HCEC 1CT (cell line): ENCODE results near the gene TRMT61A.

ENCODE experiments used
- DNase-seq: peaks from one replicate; pipeline ENCODE4 v3.0.0-alpha.2; 2017

Gene TRMT61A

DNA sequence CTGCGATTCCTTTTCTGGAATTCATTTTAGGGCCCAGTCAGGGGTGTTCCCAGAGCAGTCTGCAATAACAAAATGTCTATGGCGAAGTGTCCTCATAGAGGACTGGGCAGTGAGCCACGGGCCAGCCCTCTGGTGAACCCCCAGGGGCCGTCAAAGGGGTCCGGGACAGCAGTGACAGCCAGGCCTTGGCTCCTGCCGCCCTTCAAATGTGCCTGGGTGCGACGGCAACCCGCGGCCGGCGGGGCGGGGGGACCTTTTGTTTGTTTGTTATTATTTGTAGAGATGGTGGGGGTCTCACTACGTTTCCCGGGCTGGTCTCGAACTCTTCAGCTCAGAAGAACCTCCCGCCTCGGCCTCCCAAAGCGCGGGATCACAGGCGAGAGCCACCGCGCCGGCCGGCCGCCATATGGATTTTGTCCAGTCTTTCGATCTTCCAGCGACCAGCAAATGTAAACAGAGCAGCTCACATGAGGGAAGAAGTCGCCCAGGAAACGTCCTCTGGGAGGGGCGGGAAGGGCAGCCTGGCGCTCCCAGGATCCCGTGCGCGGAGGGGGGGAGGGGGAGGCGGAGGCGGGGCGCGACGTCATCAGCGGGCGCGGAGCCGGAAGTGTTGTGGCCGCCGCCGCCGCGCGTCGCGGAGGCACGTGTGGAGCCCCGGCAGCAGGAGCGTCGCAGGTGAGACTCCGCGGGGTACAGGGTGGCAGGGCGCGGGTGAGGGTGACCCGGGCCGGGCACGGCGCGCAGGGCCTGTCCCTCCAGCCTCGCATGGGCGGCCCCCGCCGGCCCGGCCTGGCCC is at the start of gene TRMT61A:
TRMT61A (plus strand) TSS at position 610 of the 796 bp plus-strand sequence. CDS start 783 bp downstream, outside the sequence.
- DNase-seq = peak; percentile 94

DNA sequence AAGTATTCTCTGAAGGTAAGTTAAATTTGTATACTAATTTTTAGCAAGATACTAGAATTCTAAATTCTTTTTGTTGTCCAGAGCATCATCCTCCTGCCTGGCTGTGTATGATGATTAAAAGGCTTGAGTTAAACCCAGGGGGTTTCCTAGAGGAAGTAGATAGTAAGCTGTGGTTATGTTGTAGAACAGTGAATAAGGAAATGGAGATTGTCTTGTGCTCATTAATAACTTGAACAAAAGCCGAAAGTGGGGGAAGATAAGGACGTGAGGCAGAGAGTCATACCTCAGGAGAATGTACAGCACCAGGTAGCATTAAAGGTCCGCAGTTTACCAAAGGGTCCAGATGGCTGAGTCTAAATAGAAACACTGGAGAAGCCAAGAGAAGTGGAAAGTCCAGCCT is 48.4 kb upstream of the TRMT61A start:
- no peak for DNase-seq

DNA sequence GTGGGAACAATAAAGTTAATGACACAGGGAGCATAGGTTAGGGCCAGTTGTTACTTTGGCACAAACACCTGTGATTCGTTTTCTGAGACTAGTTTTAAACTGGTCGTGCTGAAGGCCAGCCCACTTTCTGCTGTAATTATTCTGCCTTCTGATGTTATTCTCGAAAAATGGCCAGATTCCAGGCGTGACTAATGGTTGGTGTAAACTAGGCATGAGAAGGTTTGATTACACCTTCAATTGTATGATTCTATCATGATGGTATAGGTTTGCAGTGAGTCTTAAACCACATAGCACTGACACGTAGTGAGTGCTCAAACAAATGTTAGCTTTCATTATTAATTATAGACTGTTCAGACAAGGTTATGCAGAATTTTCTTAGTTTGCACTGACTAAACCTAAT is 45.4 kb upstream of the TRMT61A start:
- DNase-seq = peak; percentile 88

DNA sequence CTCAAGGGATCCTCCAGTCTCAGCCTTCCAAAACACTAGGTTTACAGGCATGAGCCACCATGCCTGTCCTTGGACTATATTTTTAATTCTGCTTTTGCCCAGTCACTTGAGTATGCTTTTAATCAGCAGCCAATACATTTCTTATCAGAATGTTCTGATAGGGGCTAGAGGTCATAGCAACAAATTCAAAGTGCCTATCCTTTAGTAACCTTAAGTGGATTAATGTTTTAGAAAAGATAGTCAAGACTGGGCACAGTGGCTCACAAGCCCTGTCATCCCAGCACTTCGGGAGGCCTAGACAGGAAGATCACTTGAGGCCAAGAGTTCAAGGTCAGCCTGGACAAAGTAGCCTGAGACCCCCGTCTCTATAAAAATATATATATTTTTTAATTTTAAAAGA is 43.5 kb upstream of the TRMT61A start:
- DNase-seq = no peak

DNA sequence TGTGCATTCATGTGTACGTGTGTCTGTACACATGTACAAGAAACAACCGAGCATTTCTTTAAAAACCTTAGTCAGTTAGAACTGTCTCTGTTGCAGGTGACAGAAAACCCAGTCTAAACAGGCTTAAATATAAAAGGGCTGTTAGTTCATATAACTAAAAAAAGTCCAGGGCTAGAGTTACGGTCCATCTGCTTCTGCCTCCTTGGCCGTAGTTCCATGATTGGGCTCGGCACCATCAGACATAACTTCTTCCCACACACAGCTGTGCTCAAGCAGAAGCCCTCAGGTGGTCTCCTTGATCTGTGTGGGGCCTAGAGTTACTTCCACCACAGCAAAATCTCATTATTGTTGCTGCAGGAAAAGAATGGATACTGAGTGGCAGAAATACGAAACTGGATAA is 40.9 kb upstream of the TRMT61A start:
- no peak for DNase-seq

DNA sequence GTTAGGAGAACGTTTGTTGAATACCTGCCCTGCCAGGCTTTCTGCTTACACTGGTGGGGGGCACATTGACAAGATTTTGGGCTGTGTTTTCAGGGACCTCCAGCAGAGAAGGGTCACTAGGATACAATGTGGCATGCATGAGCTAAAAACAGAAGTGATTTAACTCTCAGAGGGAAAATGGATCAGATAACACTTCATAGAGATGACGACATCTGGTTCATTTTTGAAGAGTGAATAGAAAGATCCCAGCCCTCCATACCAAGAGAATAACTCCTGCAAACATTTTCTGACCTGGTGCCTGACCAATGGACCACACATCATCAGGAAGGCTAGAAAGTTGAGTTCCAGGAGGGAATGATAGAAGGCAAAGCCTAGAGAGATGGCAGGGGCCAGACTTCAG is 40.0 kb upstream of the TRMT61A start:
- no peak for DNase-seq

DNA sequence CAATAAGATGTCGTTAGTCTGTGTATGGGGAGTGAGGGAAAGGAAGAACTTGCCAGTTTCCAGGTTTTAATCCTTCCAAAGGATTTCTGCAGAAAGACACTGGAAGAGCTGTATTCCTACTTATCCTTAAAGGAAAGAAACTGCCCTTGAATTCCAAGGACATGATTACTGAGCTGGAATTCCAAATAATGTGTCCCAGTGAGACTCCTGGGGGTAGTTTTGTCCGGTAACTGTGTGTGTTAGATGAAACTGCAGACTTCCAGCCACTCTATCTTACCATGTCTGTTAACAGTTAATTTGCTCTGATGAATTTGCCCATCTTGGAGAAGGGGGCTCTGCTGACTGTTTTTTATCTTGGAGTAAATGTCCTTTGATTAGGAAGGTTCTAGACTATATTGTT is 39.4 kb upstream of the TRMT61A start:
- no peak for DNase-seq

DNA sequence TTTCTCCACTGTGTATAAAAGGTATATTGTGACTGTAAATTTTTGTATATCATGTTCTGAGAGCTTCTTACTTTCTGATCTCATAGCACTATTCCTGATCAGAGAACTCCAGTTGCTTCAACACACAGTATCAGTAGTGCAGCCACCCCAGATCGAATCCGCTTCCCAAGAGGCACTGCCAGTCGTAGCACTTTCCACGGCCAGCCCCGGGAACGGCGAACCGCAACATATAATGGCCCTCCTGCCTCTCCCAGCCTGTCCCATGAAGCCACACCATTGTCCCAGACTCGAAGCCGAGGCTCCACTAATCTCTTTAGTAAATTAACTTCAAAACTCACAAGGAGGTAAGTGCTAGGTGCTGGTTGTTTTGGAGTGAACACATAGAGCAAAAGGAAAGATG is 37.3 kb upstream of the TRMT61A start:
- DNase-seq = no peak

DNA sequence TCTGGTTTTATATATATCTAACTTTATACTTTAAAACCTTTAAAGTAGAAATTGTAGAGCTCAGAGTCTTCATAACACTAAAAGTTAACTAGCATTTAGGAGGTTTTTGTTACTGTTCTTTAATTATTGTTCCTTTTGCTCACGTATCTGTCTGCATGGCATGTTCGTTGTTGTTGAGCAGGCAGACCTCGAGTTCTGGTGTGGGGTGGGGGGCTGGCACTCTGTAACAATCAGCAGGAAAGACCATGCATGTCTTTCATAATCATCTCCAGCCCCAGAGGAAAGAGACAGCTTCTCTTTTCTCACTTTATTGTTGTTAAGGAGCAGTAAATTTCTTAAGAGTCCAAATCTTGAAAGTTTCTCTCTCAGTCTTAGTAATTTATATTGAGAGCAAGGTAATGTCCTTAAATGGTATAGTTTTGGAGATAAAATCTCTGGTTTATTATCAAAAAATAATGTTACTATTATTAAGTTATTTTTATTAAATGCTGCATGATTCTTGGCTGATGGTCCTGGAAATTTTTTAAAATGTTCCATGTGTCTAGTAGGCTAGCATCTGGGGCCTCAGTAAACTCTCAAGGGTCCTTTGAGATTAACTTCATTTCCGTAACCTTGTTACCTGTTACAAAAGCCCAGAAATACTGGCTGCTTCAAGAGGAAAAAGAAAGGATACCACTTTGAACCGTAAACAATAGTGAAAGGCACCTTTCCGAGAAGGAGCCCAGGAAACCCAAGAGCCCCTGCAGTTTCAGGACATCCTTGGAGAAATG is 36.7 kb upstream of the TRMT61A start:
- no peak for DNase-seq

DNA sequence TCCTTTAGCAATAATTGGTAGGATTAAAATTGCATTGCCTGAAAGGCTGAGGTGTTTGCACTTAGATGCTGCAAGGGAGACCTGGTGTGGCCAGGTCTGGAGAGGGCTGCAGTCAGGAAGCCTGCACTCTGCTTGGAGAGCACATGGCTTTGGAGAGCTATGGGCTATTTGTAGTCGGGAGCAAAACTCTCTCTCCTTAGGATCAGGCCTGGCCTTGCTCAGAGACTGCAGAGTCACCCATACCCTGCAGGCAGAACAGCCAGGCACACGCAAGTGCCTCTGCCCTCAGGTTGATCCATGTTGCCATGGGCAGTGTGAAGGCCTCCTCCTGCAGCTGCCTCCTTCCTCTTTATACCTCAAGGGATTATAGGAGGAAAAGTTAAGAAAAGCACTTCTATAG is 33.1 kb upstream of the TRMT61A start:
- no peak for DNase-seq

DNA sequence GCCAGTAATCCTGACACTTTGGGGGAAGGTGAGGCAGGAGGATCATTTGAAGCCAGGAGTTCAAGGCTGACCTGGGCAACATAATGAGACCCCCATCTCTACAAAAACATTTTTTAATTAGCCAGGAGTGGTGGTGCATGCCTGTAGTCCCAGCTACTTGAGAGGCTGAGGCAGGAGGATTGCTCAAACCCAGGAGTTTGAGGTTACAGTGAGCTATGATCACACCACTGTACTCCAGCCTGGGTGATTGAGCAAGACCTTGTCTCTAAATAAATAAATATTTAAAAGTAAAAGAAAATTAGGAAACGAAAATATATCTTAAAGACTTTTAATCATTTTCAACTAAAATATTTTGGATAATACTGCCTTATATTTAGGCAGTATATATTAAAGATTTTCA is 32.2 kb upstream of the TRMT61A start:
- no peak for DNase-seq

DNA sequence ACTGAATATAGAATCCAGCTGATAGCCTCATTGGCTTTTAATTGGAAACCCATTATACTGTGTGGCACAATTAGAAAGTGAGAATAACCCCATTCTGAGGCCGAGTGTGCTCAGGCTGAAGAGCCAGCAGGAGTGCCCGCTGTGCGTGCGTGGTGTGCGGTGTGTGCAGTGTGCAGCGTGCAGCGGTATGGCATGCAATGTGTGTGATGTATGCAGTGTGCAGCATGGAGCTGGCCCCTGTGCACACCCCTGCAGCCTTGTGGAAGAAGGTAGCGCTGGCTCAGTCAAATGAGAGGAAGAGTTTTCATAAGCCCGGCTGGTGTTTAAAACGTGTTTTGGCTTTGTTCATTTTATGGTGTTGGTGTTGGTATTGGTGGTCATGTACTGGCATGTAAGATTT is 29.3 kb upstream of the TRMT61A start:
- no peak for DNase-seq

DNA sequence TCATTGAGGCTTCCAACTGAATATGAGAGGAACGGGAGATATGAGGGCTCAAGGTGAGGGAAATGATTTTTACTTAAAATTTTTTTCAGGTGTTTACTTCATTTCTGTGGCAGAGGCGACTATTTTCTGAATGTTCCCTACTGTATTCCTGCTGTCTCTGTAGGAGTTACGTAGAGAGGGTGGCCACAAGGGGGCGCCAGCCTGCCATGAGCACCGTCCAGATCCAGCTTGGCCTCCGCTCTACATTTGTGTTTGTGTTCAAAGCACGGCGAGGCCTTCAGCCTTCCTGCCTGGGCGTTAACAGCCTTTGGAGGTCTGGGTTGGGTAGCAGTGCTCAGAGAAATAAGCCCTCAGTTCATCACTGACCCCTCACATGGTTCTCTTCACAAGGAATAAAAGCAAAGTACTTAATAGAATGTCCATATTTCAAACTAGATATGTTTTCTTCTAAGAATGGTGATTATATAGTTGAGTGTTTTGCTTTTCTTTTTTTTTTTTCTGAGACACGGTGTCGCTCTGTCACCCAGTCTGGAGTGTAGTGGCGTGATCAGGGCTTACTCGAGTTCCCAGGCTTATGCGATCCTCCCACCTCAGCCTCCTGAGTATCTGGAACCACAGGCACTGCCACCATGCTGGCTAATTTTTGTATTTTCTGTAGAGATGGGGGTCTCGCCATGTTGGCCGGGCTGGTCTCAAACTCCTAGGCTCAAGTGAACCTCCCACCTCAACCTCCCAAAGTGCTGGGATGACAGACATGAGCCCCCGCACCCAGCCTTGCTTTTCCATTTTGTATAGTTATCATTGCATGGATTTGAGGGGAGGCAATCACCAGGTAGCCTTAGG is 28.6 kb upstream of the TRMT61A start:
- DNase-seq = peak; percentile 72

DNA sequence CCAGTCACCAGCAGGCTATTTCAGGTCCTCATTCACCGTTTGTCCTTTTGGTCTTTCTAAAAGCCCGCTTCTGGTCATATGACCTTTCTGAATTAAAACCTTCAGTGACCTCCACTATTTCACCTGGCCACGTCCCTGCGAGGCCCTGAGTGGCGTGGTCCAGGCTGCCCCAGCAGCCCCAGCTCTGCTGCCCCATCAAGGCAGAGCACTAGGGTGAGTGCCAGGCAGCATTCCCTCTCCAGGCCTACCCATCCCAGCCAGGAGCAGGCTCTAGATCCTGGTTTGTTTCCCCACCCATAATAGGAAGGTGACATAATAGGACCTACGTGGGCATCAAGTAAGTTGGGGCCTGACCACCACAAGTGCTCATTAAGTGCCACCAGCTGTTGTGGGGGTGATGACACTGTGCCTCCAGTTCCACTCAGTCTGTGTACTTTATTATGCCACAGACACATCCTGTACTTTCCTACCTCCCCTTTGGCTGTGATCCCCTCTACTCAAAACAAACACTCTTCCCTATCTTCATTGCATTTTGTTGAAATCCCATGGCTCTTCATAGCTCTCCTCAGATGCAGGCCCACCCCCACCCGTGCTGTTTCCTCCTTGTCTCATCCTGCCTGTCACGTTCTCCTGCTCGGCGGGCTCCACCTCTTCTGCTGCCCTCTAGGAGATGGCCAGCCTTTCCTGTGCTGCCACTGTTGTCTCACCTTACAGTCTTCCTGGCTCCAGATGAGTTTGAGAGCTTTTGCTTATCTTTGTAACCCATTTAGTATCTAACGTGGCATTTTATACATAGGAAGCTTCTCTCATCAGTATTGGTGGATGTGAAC is 27.7 kb upstream of the TRMT61A start:
- DNase-seq = no peak

DNA sequence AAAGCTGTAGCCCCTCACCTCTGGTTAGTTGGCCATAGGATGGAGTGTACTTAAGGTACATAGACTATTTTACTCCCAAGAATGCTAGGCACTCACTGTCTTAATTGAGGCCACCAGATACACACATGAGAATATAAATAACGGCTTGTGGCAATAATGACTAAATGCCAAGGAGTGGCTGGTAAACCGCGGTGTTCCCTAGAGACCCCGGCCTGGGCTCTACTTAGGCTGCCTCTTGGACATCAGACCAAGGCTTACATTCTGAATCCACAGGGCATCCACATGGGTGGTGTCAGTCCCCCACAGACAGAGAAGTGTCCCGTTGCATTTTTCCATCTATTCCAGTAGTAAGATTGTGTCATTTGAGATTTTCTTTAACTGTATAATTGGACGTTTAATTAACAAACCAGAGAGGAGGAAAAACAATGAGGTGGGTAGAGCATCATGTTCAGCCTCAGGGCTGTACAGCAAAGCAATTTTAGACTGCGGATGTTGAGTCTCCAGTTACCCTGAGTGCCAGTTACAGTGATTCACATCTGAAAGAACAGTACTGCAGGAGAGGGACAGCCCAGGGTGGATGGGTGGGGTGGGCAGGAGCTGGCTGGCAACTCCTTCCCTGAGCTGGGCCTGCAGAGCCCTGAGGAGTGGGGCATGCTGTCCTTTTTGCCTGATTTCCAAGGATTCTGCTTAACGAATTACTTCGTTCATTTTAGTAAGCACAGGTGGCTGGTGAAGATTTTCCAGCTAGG is 26.9 kb upstream of the TRMT61A start:
- DNase-seq = no peak

DNA sequence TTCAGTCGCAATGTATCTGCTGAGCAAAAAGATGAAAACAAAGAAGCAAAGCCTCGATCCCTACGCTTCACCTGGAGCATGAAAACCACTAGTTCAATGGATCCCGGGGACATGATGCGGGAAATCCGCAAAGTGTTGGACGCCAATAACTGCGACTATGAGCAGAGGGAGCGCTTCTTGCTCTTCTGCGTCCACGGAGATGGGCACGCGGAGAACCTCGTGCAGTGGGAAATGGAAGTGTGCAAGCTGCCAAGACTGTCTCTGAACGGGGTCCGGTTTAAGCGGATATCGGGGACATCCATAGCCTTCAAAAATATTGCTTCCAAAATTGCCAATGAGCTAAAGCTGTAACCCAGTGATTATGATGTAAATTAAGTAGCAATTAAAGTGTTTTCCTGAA is 26.1 kb upstream of the TRMT61A start:
- DNase-seq = no peak

DNA sequence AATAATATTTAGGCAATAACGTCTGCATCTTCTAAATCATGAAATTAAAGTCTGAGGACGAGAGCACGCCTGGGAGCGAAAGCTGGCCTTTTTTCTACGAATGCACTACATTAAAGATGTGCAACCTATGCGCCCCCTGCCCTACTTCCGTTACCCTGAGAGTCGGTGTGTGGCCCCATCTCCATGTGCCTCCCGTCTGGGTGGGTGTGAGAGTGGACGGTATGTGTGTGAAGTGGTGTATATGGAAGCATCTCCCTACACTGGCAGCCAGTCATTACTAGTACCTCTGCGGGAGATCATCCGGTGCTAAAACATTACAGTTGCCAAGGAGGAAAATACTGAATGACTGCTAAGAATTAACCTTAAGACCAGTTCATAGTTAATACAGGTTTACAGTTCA is 25.7 kb upstream of the TRMT61A start:
- no peak for DNase-seq

DNA sequence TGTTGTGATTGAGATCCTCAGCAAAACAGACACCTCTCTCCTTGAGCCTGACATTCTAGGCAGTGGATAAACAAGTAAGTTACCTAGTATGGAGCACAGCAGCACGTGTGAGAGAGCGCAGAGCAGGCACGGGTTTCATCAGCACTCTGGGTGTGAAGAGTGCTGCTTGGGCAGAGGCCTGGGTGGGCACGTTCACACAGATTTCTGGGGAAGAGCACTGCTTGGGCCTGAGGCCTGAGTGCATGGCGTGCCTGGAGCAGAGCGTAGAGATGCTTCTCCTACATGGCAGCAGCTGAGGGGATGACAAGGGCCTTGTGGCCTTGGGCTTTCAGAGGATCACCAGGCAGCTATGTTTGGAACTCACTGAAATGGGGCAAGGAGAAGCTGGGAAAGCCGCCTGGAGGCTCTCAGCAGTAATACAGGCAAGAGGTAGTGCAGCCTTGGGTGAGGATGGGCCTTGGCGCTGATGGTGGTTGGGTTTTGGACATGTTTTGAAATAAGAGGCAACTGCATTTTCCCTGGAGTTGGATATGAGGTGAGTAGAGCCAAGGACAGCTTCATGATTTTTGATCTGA is 23.9 kb upstream of the TRMT61A start:
- DNase-seq = no peak

DNA sequence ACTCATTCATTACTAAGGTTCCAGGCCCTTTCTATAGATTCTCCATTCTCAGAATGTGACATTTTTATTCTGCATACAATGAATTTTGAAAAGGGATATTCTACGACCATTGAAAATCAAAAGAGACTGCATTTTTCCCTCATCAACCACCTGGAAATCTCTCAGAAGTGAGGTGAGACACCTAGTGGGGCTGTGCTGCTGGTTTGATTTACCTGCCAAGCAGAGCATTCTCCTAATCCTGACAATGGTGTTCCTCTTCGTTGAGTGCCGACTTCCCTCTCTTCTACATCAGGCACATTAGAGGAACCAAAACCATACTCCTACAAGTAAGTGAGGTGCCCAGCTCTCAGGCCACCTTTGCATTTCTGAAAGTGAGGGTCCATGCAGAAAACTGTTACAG is 21.2 kb upstream of the TRMT61A start:
- DNase-seq = no peak

DNA sequence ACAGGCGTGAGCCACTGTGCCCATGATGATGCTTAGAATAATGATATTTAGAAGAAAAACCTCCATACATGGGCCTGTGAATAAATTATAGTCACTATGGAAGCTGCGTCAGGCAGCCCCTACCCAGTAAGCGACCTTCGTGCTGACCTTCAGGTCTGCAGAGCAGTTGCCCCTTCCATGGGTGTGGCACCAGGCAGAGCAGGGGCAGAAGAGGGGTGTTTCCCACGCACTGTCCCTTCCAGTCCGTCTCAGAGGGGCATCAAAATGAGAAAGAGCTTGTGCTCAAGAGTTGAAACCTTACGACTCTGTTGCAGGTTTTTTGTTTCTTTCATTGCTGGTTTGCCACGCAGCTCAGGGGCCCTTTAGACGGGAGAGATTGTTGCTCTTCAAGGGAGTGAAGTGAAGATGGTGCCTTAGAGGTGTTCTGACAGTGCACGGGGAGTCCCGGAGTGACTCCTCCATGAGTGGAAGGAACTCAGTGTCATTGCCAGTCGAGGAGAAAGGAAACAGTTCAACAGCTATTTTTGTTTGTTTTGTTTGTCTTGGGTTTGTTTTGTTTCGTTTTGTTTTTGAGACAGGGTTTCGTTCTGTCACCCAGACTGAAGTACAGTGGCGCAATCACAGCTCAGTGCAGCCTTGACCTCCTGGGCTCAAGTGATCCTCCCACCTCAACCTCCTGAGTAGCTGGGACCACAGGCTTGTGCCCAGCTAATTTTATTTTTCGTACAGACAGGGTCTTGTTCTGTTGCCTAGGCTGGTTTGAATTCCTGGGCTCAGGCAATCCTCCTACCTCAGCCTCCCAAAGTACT is 20.3 kb upstream of the TRMT61A start:
- no peak for DNase-seq
